COLO829 (cell line): Measurements from ENCODE around the gene DCST2.

Experiments
- DNase-seq: peaks from one replicate; pipeline ENCODE4 v3.0.0; 2012; ENCODE audit warnings: low spot score

DCST2 gene

GRCh38 chr1:155049651-155050559, 16.3 kb upstream of the DCST2 start:
- DNase-seq, result peak; percentile 27

DNA sequence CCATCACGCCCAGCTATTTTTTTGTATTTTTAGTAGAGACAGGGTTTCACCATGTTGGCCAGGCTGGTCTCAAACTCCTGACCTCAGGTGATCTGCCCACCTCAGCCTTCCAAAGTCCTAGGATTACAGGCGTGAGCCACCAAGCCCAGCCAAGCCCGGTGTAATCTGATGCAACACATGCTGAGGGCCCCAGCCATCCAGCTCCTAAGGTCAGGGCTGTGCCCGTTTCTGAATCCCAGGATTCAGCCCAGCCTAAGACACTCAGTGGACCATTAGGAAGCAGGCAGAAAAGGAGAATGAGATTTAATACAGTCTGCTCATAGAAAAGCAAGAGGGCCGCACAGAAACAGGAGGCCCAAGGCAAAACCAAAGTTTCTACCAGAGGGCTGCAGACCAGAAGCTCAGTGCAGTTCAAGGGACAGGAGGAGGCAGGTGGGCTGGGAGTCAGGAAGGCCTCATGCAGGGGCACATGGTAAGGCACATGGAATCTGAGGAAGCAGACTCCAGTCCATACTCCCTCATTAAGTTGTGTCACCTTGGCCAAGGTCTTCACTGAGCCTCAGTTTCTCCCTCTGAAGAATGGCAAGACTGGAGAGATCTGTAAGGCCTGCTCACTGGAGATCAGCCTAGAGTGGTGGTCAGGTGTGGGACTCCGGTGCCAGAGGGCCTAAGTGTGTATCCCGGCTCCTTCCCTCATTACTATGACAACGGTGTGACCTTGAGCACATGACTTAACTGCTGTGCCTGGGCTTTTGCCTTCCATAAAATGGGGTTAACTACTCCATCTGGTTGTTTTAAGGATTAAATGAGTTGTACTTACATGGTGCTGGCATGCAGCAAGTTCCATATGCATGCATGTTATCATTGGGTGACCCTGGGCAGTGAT, 15.1 kb upstream of the DCST2 start:
- DNase-seq, result no peak

DNA sequence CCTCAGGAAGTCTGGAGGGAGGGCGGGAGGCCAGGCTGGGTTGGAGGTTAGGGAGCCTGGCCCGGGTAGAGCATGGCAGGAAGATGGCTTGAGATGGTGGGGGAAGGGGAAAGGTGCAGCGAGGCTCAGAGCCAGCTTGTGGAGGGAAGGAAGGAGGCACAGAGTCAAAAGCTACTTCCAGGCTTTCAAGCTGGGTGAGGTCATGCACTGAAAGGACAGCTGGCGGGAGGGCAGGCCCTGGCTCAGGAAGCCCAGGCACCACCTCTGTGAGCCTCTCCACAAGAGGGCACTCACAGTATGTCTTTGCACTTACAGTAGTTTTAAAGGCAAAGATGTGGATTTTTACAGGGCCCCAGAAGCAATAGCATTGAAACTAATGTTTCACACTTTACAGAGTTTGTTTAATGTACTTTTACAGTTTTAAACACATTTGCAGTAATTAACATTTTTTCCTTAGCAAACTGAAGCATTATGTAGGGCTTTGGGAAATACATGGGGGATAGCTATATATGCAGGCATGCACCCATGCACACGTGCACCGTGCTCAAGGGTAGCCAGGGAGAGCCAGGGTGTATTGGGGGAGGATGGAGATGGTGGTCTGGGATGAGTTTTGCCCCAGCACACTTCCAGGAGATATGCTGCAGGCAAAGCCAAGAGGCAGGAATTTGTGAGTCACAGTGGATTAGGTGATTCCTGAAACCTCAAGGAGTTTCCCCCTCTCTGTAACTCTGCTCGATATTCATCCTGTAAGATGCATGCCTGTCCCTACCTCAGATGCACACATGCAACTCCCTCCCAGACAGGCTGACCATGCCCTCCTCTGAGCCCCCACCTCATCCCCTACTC, 11.5 kb upstream of the DCST2 start:
- peak; percentile 85 for DNase-seq

GRCh38 chr1:155044365-155044764, 10.8 kb upstream of the DCST2 start:
- no peak for DNase-seq

- DNase-seq, result no peak
Observed at GRCh38 chr1:155043793-155044192, 10.2 kb upstream of the DCST2 start.

DNA sequence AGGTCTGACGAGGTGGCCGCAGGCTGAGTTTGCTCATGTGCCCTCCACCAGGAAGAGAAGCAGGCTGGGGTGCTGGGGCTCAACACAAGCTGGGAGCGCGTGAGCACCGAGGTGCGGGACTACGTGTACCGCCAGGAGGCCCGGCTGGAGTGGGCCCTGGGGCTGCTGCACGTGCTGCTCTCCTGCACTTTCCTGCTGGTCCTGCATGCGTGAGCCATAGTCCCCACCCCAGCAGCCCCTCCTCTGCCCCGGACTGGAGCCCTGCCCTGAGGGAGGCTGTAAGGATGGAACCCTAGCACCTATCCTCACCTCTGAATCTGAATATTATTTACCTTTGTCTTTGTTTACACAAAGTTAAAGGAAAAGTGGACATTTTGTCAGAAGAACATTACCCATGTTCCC, 9.7 kb upstream of the DCST2 start:
- DNase-seq, result no peak

DNA sequence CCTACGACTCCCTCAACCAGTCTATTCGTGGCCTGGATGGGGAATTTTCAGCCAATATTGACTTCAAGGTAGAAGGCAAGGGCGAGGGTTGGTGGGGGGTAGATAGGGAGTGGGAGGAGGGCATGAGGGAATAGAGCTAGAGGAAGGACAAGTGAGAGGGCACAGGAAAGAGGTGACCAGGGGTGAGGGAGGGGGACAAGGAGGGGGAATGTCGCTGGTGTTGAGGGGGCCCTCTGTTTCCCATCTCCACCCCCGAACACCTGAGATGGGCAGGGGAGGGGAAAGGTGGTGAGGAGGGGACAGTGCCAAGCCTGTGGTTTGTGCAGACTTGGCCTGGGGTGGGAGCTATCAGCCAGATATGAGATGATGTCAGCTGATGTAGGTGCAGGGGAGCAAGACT, 9.2 kb upstream of the DCST2 start:
- DNase-seq, result no peak

DNA sequence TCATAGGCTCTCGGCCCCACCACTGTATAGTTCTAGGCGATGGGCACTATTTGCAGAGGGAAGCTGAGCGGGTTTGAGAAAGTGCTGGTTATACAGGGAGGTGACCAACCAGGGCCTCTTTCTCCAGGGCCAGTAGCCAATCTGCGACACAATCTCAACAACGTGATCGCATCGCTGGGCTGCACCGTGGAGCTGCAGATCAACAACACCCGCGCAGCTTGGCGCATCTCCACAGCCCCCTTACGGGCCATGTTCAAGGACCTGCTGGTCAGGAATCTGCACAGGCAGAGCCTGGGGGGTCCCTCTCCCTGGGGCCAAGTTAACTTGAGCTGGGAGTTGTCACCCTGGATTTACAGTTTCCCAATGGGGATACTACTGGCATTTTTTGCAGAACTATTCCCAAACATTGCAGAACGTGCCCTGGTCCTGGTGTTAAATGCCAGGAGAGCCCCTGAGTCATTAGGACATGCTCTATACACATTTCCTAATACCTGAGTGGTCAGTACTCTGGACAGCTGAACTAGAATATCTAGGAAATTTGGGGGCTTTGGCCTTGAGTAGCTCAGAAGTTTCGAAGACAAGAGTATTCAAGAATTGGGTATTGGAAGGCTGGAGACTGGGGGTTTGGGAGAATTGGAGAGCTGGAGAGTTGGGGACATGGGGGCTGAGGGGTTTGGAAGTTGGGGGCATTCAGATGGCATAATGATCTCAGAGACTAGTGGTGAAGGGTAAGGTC, 6.9 kb upstream of the DCST2 start:
- DNase-seq, result no peak

DNA sequence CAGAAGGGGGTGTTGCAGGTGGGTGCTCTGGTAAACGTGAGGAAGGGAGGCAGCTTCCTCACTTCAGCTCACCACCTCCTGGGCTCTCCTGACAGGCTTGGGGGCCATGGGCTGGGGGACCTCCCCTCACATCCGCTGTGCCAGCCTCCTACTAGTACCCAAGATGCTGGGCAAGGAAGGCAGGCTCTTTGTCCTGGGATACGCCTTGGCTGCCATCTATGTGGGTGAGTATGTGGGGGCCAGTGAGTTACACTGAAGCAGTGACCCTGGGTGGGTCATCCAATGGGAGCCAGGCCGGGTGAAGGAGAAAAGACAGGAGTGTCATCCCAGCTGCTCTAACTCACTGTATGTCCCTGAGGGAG, 5.7 kb upstream of the DCST2 start:
- DNase-seq, result no peak

DNA sequence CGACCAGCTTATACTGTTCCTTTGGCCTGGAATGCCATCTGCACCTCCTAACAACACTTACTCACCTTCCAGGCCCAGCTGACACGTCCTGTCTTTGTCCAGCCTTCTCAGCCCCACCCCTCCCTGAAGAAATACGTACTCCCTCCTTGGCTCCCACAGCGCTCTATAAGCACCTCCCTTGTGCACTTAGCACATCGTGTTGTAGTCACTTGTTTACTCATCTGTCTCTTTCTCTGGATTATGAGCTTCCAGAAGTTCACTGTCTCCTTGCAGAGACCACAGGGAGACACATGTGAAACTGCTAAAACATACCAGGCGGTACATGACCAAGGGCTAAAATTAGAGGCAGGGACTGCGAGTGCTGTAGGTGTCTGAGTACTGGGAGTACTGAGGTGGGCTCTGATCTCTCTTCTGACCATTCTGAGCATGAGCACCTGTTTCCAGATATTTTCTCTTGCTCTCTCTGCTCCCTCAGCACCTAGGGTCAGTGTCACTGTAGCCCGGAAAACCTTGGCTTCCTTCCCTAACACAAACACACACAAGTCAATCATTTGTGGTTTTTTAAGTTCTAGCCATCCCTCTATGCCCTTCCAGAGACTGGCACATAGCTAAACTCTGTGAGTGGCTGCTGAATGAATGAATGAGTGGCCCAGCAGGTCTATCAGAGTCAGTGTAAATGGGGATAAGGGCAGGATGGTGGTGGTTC, 5.2 kb upstream of the DCST2 start:
- no peak for DNase-seq

- DNase-seq, result no peak
Observed at GRCh38 chr1:155037851-155038441, 4.4 kb upstream of the DCST2 start.

DNA sequence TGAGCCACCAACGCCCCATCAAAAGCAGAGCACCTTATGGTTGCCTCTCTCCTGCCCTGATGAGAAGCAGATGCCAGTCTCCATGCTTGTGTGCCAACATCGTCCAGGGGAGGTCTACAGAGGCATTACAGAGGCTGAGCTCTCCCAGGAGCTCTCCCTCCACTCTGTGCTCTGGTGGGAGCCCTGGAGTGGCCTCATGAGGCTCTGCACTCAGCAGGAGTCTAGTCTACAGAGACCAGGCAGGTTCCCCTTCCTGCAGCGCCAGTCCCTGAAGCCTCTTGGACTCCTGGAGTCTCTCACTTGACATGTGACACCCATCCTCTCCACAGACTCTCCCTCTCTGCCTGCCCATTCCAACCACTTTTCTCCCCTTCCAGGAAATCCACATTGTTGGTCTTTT, 3.5 kb upstream of the DCST2 start:
- no peak for DNase-seq

- DNase-seq, result no peak
Observed at GRCh38 chr1:155035936-155036335, 2.4 kb upstream of the DCST2 start.

DNA sequence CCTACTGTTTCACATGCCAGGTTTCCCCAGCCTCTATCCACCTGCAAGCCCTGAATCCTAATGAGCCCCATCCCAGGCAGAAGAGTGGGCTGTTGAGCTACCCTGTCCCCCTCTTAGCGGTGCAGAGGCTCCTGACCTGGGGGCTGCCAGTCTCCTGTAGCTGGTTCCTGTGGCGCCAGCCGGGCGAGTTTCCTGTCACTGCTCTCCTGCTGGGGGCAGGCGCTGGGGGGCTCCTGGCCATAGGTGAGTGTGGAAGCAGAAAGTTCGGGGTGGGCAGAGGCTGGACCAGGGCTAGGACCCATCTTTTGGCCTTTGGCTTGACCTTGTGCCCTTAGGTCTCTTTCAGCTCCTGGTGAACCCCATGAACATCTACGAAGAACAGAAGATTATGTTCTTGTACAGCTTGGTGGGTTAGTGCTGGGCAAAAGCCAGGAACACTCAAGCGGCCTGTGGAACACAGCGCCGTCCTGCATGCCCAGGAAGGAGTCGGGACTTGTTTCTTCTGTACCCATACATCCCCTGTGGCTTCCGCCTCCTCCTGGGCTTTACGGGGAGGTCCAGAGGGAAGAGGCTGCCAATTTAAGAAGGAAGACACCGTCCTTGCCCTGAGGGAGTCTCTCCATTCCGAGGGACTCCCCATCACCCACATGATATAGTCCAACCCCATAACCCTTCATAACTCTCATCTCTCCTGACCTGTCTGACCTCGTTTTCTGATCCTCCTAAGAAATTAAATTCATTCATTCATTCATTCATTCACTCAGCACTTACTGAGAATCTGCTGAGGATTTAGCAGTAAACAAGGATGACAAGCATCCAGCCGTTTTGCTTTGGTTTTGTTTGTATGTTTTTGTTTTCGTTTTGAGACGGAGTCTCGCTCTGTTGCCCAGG, 982 bp upstream of the DCST2 start:
- no peak for DNase-seq

DNA sequence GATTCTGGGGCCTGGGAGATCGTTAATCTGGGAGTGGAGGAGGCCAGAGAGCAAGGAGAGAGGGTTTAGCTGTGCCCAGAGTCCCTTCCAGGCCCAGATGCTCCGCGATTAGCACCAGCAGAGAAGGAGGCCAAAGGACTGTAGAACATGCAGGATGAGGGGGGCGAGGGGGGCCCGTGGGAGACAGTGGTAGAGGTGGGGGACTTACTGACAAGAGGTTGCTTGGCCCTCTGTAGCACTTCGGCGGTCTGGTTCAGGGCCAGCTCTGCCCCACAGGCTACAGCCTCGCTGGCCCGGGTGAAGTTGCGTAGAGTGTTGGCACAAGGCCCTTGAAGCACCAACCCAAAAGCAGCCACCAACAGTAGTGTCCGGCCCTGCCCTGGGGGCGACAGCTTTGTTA, 695 bp downstream of the DCST2 start:
- DNase-seq, result no peak

DNA sequence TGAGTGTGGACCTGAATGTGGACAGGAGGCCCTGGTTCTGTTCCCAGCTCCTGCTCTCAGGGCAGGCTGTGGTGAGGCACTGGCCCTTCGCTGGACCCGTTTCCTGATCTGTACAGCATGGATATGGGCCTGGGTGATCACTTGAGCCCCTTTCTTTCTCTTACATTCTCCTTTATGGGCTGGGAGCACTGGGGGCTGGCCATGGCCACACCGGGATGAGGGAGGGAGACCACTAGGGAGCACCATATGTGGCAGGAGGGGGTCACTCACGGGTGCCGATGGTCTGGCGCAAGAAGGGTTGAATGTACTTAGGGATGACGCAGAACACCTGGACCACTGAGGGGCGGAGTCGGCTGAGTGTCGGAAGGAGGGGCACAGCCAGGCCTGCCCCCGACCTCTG, 2.7 kb downstream of the DCST2 start:
- no peak for DNase-seq

DNA sequence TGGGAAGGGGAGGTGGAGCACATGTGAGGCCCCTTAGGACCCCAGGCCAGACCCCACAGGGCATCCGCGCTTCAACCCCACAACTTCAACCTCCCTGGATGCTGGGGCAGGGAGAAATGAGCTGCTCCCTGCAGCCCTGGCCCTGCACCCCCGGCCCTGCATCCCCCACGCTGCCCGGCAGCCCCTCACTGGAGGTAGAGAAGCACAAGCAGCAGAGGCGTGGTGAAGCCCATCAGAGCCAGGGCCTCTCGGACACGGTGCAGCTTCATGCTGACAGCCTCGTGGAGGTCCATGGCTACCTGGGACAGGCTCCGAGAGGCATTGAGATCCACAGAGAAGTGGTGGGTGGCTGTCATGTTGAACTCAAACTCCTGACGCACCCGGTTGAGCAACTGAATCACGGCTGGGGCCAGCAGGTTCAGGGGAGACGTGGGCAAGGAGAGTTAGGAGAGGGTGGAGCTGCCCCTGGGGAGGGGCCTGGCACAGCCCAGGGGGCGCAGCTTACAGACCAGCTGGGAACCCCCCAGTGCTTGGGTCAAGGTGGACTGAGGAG, 3.3 kb downstream of the DCST2 start:
- no peak for DNase-seq

DNA sequence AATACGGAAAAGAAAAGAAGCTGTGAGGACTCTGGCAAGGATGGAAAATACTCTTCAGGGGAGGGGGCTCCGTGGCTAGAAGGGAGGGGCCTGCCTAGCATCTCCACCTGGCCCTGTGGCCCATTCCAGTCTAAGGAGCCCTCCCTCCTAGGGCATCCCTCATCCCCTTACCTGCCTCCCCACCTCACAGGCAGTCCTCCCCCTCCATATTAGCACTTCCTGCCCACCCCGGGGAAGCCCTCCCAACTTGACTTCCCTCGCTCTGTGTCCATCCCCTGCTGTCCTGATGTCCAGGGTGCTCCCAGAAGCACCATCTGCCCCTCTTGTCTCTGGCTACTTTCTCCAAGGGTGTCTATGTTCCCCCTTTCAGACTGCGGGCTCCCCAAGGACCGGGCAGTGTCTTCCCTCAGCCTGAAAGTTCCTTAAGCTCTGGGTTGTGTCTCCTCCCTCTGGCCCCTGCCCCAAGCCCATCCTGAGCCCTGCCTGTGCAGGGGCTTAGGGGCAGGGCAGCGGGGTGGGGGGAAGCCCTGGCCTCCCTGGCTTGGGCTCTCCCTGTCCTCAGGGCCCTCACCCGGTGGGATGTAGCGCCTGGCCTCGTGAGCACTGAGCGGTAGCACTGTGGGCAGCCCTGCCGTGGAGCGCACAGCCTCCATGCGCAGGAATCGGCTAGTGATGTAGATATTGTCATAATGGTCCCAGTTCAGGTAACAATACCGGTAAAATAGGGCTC, 3.9 kb downstream of the DCST2 start:
- DNase-seq, result no peak

- no peak for DNase-seq
Observed at GRCh38 chr1:155026588-155026987, 7.0 kb downstream of the DCST2 start.
